ENCODE results near the gene NSUN2. TPM values are rescaled to one million over a fixed set of nuclear protein-coding genes. Genes with fewer than 3 reads are reported as not detected.

The NSUN2 gene
- polyA plus RNA-seq, 1 experiment = 31.2 TPM

- Histone ChIP-seq H3K4me3 (ENCODE audit: low read depth, low read length) (no peak overlapping the region), H3K27me3 (ENCODE audit: control insufficient read depth, insufficient read depth, low read length) (no peaks in the 10 kb centered on the region), H3K36me3 (ENCODE audit: control insufficient read depth, insufficient read depth, low read length) (no peaks in the 10 kb centered on the region)
- POLR2A ChIA-PET = no interaction called here
- DNase-seq (ENCODE audit: low read depth) = no peak
- CTCF ChIA-PET = no interaction called here
- no peak for TF ChIP-seq CTCF (IDR thresholded peaks at IDR 0.05; ENCODE audit: insufficient read depth, low read depth, low read length)
Measured at GRCh38 chr5:6551287-6551954, 81.4 kb downstream of the NSUN2 start.

GRCh38 chr5:6550628-6551027 lies 82.2 kb downstream of the NSUN2 start:
- Histone ChIP-seq H3K27me3 (ENCODE audit: control insufficient read depth, insufficient read depth, low read length) (no peaks in the 10 kb centered on the region), H3K36me3 (ENCODE audit: control insufficient read depth, insufficient read depth, low read length) (no peaks in the 10 kb centered on the region), H3K4me3 (ENCODE audit: low read depth, low read length) (no peak overlapping the region)
- DNase-seq (ENCODE audit: low read depth) = no peak
- ChIA-PET POLR2A (no interaction called here), CTCF (no interaction called here)
- TF ChIP-seq CTCF (IDR thresholded peaks at IDR 0.05; ENCODE audit: insufficient read depth, low read depth, low read length) = no peak

Other genes with a start within 250 kb of the NSUN2 start
- gene UBE2QL1, start 184.2 kb downstream of the NSUN2 start, polyA plus RNA-seq (2011; rRNA removed) = not detected in 2 replicates
- gene SRD5A1, start 396 bp upstream of the NSUN2 start, polyA plus RNA-seq (2011; rRNA removed) = 18.7 and 20.9 TPM in 2 replicates
- 4.0 and 4.1 TPM in 2 replicates for gene TENT4A, start 80.4 kb upstream of the NSUN2 start, polyA plus RNA-seq (2011; rRNA removed)

Data from BJ (cell line).